Peyer's patch (tissue), 4 donors: ENCODE results near the gene PALLD.

Experiments
- CTCF ChIP-seq, 6 experiments: fragments of 450-650 bp in 4 of 6; fragments of 200-600 bp in 2 of 6; sonication (generic) in 1 of 6; IDR thresholded peaks; one replicate each; pipeline ENCODE4 v1.5.1; 2017 to 2019; ENCODE audit warnings: antibody characterized with exemption in 6 of 6, mild to moderate bottlenecking in 3 of 6, moderate library complexity in 1 of 6
- POLR2A ChIP-seq, 2 donors: fragments of 450-650 bp; IDR thresholded peaks; one replicate each; pipeline ENCODE4 v1.5.1; 2017; ENCODE audit warnings: antibody characterized with exemption in 2 of 2, mild to moderate bottlenecking in 2 of 2, moderate library complexity in 2 of 2

- no peak for TF ChIP-seq CTCF (IDR thresholded peaks at IDR 0.05)
- no peak for TF ChIP-seq POLR2A (IDR thresholded peaks at IDR 0.05)
Measured at GRCh38 chr4:168740691-168741090, 243.8 kb downstream of the PALLD start.
